ENCODE results near the gene SMIM14. TPM values are rescaled to one million over a fixed set of nuclear protein-coding genes. Genes with fewer than 3 reads are reported as not detected.

Gene SMIM14
- total and polyA plus RNA-seq, 4 donors, result 42.1 to 64.1 (median 51.2) TPM

- no peaks in the 10 kb centered on the region for H3K4me1 ChIP-seq (ENCODE audit: control insufficient read depth, insufficient read depth, low read length)
- no peaks in the 10 kb centered on the region for H3K9me3 ChIP-seq (ENCODE audit: control insufficient read depth, insufficient read depth, low read length)
- H3K36me3 ChIP-seq (ENCODE audit: control insufficient read depth, insufficient read depth, low read length), result peaks cover 27% of the 10 kb centered on the region
- H3K27ac ChIP-seq (ENCODE audit: low read depth, low read length), result no peak overlapping the region
- DNase-seq (ENCODE audit: low read depth in 4 of 6, low spot score in 6 of 6), result no peak
- WGBS (ENCODE audit: insufficient coverage), result no CpG with 5 or more reads among the region's 1 CpG
- no peaks in the 10 kb centered on the region for H3K27me3 ChIP-seq (ENCODE audit: control insufficient read depth, insufficient read depth, low read length)
- H3K4me3 ChIP-seq (ENCODE audit: low read depth, low read length), result no peak overlapping the region
These were observed 140.5 kb downstream of the SMIM14 start for GRCh38 chr4:39497909-39498726.

Small RNA genes lying within 50 kb of the gene (small RNA-seq; reads per million reads assigned to genes)
- gene RNU7-11P (ENCODE audit: low replicate concordance), result not detected

Other genes with a start within 250 kb of the SMIM14 start
- gene KLB, start 231.9 kb downstream of the SMIM14 start, total RNA-seq, result under 1 TPM; 0.06 to 0.30 TPM
- under 1 TPM; 0.35 to 0.45 TPM for gene KLB, start 231.9 kb downstream of the SMIM14 start, polyA plus RNA-seq (ENCODE audit: insufficient read length in 2 of 2)
- 1,000 to 10,000 TPM; 1,792 to 2,385 TPM for gene RPL9, start 179.9 kb downstream of the SMIM14 start, total RNA-seq
- 100 to 1,000 TPM; 706 to 733 TPM for gene RPL9, start 179.9 kb downstream of the SMIM14 start, polyA plus RNA-seq (ENCODE audit: insufficient read length in 2 of 2)
- gene LIAS, start 179.8 kb downstream of the SMIM14 start, total RNA-seq, result 10 to 100 TPM; 17.2 to 17.3 TPM
- 10 to 100 TPM; 20.7 to 25.4 TPM for gene LIAS, start 179.8 kb downstream of the SMIM14 start, polyA plus RNA-seq (ENCODE audit: insufficient read length in 2 of 2)
- 10 to 100 TPM; 50.7 to 51.6 TPM for gene UGDH, start 111.4 kb downstream of the SMIM14 start, total RNA-seq
- gene UGDH, start 111.4 kb downstream of the SMIM14 start, polyA plus RNA-seq (ENCODE audit: insufficient read length in 2 of 2), result 10 to 100 TPM; 56.7 to 58.0 TPM
- 10 to 100 TPM; 30.7 to 78.5 TPM for gene UBE2K, start 59.3 kb upstream of the SMIM14 start, total RNA-seq
- 10 to 100 TPM; 68.9 to 86.3 TPM for gene UBE2K, start 59.3 kb upstream of the SMIM14 start, polyA plus RNA-seq (ENCODE audit: insufficient read length in 2 of 2)

Measured in spinal cord (tissue), 10 donors.